NK-92 (cell line): ENCODE data around the gene PTPRT.

Experiments
- DNase-seq: peaks from one replicate; lab custom pipeline; 2025; ENCODE audit not compliant: unreplicated experiment; lab: John Stamatoyannopoulos, UW

The PTPRT gene

DNA sequence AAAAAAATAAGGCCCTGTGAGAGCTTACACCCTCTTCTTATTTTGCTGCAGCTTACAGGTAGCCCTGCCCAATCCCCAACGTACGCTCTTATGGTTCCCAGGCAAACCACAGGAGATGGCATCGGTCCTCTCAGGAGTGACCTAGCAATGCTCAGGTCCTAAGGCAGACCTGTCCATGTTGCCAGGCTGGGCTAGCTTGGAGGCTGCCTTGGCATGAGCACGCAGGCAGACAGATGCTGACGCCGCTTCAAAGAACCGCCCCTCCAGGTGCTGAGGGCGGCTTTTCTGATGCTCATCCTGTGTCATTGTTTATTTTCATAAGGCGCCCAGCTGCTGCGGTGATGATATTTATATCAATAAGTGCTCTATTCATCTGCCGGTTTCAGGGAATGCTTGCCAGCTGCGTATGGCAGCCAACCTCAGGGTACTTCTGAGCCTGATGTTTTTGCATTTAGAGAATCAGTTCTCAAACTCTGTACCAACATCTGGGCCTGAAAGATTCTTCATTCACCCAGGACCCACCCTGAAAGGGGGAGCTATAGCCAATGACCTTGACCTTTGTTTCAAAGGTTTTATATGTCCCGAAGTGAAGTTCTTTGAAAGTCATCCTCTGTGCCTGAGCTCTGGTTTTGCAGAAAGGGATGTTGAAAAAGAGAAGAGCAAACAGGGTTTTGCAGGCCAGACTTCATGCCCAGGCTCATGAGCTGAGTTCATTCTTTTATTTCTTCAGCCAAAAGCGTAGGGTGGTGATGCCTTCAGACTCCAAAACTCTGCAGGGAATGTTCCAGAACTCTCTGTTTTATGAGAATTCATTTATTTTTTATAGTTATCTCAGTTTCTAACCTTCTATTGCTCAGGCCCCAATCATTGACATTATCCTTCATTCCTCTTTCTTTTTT, 1095.9 kb downstream of the PTPRT start:
- DNase-seq: no peak

DNA sequence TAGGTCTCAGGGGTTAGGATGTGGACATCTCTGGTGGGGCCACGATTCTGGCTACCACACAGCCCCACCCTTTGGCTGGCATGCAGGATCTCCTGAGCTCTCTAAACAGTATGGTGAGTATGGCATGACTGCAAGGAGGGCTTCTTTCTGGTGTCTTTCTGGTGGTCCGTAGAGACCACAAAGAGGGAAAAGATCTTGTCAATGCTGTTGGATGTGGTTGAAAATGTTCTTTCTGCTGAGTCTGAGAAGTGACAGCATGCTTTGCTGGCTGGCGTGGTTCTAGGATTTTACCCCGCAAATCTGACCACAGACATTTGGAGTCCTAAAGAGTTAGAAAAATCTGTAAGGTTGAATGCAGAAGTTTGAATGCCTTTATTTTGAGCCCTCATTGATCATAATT, 1096.7 kb downstream of the PTPRT start:
- DNase-seq: no peak

DNA sequence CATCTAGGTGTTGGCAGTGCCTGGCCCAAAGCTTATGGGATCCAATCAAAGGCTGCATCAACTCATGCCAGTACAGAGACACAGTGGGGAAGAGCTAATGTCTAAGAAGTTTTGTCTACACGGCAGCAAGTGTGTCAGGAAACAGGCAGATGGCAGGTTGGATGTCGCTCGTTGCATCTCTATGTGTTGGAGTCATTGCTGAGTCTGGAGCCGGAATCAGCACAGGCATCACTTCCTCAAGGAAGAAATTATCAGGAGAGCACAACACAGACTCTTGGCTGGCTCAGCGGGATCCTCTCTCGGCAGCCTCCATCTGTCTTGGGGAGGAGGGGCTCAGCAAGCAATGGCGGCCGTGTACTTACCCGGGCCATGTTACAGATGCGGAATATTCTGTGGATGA, 1104.3 kb downstream of the PTPRT start:
- no peak for DNase-seq

DNA sequence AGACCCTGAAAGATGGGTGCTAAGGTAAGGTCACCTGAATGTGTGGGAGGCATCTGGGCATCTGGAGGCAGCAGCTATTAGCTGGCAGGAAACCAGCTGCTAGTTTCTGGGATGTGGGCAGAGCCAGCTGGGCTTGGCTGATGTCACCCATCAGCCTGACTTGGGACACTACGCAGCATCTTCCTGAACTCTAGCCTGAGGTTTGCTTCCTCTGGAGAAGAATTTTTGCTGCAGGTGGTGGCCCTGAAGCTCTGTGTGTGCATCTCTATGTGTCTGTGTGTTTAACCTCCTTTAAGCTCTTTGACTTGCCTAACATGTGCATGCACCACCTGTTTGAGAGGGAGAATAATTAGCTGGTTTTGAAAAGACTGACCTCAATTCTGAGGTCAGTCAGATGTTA, 1106.4 kb downstream of the PTPRT start:
- no peak for DNase-seq

DNA sequence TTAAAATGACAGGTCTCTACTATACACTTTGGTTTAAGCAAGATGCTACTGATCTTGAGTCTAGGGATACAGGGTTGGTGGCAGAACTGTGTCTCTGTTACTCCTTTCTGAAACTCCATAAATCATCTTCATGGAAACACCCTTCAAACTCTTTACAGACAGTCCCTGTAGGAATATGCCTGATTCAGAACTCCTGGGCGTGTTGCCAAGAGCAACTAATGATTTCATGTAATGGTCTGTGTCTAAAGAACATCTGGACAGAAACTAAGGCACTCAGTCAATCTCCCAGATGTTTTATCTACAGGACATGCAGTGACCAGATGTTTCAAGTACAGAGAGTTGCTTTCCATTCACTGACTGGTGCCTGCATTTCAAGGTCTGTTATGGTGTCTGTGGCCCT, 1107.1 kb downstream of the PTPRT start:
- DNase-seq: no peak

DNA sequence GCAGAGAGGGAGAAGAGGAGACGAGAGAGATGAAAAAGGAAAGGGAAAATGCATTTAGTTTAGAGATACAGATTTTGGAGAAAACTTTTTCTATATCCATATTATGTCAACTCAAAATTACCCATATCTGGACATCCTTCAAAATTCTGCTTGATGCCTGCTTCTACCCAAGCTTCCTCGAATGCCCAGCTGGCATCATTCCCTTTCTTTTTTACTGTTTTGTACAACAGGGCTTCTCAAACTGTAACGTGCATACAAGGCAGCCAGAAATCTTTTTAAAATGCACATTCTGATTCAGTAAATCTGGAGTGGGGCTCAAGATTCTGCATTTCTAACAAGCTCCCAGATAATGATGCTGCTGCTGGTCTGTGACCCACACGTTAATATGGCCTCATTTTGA, 1108.8 kb downstream of the PTPRT start:
- no peak for DNase-seq

DNA sequence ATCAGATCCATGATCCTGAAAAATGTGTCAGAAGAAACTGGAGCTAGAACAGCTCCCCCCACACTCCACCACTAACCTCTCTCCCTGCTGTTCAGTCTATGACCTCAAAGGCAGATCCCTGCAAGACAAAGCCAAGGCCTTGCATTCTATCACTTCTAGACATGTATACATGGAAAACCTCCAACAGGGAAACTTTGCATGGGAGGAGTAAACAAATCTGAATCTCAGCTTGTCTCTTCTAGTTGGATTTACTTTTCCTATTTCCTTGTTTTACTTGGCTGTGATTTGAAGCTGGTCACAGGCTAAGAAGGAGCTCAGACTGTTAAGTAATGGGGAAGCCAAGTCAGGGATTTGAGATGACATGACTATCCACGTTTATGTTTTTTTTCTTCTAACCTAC, 1114.8 kb downstream of the PTPRT start:
- no peak for DNase-seq

DNA sequence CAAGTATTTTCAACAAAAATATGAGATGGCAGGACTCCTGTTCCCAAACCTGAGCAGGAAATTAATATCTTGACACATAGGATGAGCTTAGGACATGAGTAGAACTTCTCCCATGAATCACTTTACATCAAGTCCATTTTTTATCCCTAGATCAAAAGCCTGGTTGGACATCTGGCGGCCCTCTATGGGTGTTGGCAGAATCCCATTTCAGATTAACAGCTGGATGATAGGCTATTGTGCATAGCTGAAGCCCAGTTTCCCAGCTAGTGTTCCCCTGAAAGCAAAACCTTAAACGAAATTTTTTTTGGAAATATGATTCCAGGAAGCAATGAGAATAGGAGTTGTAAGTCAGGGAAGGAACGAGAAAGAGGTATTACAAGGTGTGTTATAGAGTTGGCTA, 1122.1 kb downstream of the PTPRT start:
- DNase-seq: no peak

DNA sequence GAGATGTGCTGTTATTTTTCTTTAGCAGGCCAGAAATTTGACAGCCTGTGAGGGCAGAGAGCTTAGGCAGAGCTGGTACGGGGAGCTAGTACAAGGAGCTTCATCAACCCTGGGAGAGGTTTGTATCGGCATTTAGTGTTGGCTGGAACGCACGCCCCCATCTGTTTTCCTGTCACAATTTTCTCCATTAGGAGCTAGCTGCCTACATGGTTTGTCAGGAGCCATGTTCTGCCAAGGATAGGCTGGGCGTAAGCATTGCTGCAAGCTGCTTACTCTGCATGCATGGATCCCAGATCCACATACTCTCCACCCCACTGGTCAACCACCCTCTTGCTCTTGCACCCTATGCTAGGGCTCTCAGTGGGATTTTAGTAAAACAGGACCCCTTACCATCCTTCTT, 1122.5 kb downstream of the PTPRT start:
- no peak for DNase-seq

DNA sequence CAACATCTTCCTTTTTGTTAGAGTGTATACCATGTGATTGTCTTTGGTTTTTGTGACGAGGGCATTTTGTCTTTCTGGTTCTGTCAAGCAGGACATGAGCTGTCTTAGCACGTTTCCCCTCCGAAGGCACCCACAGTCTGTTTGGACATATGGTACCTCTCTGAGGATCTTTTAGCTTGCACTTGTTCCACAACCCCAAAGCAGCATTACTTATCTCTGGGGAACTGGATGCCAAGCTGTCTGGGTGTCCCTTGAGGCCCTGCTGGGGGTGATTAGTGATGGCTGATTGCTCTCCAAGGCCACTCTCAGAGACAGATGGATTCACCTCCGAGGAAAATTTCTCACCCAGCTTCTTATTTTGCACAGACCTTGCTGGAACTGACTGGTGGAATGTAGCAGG, 1126.6 kb downstream of the PTPRT start:
- no peak for DNase-seq

DNA sequence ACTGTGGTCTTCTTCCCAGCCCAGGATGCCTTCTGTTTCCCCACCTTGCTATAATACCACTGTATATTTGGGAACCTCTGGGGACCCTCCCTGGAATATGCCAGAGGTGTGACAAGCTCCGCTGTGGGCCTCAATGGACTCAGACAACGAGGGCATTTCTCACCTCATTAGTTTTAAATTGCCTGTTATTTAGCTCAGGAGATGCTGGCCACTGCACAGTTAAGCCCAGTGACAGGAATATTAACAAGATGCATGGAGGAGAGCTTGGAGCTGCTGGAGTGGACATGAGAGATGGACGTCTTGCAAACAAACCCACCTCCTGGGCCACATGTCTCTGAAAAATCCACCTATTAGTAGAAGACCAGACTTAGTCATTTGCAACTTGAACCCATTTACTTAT, 1136.4 kb downstream of the PTPRT start:
- no peak for DNase-seq

DNA sequence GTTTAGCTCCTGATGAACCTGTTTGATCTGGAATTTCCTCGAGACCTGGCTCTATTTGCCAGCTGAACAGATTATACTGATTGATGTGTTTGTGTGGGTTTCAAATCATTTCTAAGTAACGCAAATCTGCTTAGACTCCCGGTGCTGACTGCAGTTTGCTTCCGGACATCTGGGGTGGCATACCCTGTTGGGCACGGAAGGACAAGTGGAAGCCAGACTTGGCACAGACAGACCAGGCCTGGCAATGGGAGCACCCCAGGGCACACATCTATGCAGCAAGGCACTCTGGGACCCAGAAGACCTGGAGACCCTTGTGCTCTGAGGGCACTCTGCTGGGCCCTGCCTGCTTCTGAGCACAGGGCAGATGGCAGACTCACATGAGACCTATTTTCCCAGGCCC, 1137.8 kb downstream of the PTPRT start:
- DNase-seq: no peak

DNA sequence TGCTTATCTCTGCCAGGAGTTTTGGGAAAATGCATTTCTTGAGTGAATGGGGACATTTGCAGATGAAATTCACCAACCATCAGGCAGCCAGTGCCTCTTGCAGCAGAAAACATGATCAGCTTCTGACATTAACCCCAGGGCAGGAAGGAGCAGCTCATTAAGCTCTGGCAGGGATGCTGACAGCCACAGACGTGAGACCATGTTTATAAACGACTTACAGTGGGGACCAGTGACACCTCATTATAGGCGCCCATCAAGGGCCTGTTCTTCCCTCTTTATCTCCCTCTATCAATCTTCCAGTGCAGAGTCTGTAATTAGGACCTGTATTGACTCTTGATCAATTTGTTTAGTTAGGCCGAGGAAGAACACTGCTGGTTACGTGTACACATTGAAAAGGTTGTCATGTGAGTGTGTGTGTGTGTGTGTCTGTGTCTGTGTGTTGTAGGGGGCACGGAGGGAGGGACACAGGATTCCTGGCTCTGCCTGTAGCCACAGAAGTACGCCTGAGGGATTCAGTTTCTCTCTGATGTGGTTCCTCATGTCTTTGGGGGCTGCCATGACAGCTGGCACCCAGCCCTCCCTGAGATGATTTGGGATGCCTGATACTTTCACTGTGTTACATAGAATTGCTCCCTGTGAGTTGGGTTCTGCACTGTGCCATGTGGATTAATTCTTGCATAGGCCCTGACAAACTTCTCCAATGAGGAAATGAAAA, 1143.2 kb downstream of the PTPRT start:
- no peak for DNase-seq

DNA sequence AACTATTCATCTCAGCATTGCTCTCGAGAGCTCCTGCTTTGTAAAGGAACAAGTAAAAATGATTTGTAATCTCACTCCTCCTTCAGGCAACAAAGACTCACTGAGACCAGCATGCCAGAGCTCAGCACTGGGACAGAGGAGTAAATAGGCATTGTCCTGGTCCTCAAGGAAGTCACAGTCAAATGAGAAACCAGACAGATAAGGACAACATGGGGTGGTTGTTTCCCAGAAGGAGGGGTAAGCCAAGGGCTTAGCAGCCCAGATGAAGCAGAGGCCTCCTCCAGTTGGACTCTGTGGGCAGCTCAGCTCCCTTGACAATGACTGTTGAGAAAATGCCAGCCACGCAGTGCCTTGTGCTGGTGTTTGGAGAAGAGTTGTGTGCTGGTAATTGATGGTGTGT, 1145.8 kb downstream of the PTPRT start:
- no peak for DNase-seq

DNA sequence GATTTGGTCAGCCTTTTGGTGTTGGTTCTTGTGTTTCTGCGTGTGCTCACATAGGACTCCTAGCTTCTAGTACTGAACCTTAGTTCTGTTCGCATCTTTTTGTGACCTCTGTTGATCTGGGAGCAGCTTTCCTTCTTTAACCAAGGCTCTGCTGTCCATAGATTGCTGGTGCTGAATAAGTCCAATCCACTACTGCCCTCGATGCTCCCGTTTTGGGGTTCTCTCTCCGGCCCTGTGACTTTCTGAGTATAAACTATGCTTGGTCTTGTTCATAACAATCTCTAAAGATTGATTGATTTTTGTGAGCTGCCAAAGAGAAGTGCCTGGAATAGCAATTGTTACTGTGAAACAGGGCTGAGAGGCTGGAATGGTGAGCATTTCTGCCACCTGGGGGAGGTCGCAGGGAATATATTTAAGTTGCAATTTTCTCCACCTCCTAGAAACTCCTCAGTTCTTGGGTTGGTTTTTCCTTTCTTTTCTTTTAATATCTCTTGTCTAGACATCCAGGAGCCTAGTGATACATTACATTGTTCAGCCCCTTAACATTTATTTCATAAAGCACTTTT, 1148.6 kb downstream of the PTPRT start:
- DNase-seq: no peak

DNA sequence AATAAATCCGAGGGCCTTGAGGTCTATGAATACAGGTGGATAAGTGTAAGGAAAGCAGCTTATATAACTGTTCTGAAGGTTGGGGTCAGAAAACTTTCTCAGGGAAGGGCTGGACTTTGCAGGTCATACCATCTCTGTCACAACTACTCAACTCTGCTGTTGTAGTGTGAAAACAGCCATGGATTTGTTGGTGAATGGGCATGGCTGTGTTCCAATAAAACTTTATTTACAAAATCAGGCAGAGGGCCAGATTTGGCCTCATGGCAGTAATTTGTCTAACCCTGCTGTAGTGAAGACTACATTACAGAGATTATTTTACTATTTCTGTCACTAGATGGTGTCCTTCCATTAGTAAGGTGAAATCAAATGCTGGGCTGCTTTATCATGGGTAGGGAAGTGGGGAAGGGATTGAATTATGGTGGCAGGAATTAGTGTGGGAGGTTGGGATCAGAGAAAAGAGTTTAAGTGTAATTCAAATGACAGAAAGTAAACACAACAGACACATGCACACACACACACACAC, 1161.9 kb downstream of the PTPRT start:
- no peak for DNase-seq

DNA sequence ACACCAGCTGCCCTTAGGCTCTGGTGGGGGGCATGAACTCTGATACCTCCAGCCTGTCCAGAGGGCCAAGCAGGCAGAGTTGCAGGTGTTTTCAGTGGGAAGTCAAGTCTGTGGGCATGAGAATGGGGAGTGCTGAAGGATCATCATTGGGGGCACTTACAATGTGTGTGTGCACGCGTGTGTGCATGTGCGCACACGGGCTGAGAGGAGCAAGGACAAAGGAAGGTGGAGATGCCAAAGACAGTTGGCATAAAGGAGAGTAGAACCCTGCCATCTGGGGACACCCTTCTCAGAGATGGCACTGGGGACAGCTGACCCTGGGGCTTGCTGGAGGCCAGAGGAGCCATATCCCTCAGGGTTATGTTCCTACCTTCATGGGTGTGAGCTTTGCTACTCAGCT, 1163.1 kb downstream of the PTPRT start:
- no peak for DNase-seq

DNA sequence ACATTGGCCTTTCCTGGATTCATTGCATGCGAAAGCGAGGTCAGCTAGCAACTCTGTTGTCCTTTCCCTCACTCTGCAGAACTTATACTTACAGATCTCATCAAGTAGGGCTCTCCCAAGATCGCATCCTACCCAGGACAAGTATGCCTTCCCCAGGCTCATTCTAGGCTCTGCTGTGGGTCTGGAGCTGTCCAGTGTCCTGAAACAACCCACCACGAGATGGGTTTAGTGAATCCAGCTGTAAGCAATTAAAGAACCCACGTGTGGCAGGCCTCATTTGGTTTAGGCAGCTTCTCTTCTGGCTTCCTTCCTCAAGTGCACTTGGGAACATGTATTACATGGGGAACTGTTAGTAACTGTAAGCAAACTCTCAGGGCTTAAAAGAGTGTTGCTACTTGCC, 1165.1 kb downstream of the PTPRT start:
- no peak for DNase-seq
